GM12878 (cell line): ENCODE measurements around the gene SPRN. TPM values are rescaled to one million over a fixed set of nuclear protein-coding genes. Genes with fewer than 3 reads are reported as not detected.

Experiments used
- ASH2L ChIP-seq: fragments of 300-600, 200-600 bp; sonication (generic); IDR thresholded peaks from 2 replicates; pipeline ENCODE4 v1.6.1; 2017; ENCODE audit warnings: low read depth, mild to moderate bottlenecking, borderline replicate concordance
- BACH1 ChIP-seq: fragments of 450-650 bp; IDR thresholded peaks from 2 replicates; pipeline ENCODE4 v1.6.1; 2017; ENCODE audit warnings: mild to moderate bottlenecking, borderline replicate concordance
- BMI1 ChIP-seq: fragments of 450-650 bp; IDR thresholded peaks from 2 replicates; pipeline ENCODE4 v1.6.1; 2016; ENCODE audit warnings: mild to moderate bottlenecking, moderate library complexity, borderline replicate concordance
- CEBPB ChIP-seq, 2 experiments: fragments of 150-350 bp in 1 of 2; IDR thresholded peaks; 2 replicates each; pipeline ENCODE4 v1.6.1; 2012 to 2014; ENCODE audit warnings: low read depth in 2 of 2, low read length in 2 of 2, borderline replicate concordance in 1 of 2, inconsistent platforms in 1 of 2
- EED ChIP-seq: sonication (generic); IDR thresholded peaks from 2 replicates; pipeline ENCODE4 v1.6.1; 2016; ENCODE audit warnings: antibody characterized with exemption, low read depth
- ESRRA ChIP-seq: IDR thresholded peaks from 2 replicates; pipeline ENCODE4 v1.6.1; 2012; ENCODE audit warnings: mild to moderate bottlenecking, low read length, improper control_type of control experiment
- HSF1 ChIP-seq: fragments of 150-350 bp; IDR thresholded peaks from 2 replicates; pipeline ENCODE4 v1.6.1; 2014; ENCODE audit warnings: mild to moderate bottlenecking, low read depth, low read length
- MTA3 ChIP-seq: IDR thresholded peaks from 2 replicates; pipeline ENCODE4 v1.6.1; 2012; ENCODE audit warnings: low read length, inconsistent platforms, borderline replicate concordance
- MYB ChIP-seq: fragments of 150-350 bp; IDR thresholded peaks from 2 replicates; pipeline ENCODE4 v1.6.1; 2014; ENCODE audit warnings: mild to moderate bottlenecking, low read depth, low read length, borderline replicate concordance
- MYC ChIP-seq: IDR thresholded peaks from 2 replicates; pipeline ENCODE4 v1.6.1; 2011; ENCODE audit warnings: mild to moderate bottlenecking, low read length, moderate library complexity, inconsistent platforms; ENCODE audit not compliant: insufficient read depth, insufficient replicate concordance, insufficient read length, severe bottlenecking
- PAX8 ChIP-seq: fragments of 450-650 bp; IDR thresholded peaks from 2 replicates; pipeline ENCODE4 v1.6.1; 2017; ENCODE audit warnings: mild to moderate bottlenecking, moderate library complexity
- PBX3 ChIP-seq: IDR thresholded peaks from 2 replicates; pipeline ENCODE4 v1.6.1; 2011; ENCODE audit warnings: mild to moderate bottlenecking, low read depth, low read length, moderate library complexity; ENCODE audit not compliant: insufficient replicate concordance
- RAD21 ChIP-seq: IDR thresholded peaks from 2 replicates; pipeline ENCODE4 v1.6.1; 2011; ENCODE audit warnings: mild to moderate bottlenecking, low read depth, low read length, moderate library complexity; ENCODE audit not compliant: insufficient read depth
- RFX5 ChIP-seq: IDR thresholded peaks from 2 replicates; pipeline ENCODE4 v1.6.1; 2011; ENCODE audit warnings: low read depth, low read length, improper control_type of control experiment
- RUNX3 ChIP-seq: IDR thresholded peaks from 2 replicates; pipeline ENCODE4 v1.6.1; 2012; ENCODE audit warnings: low read length, inconsistent platforms
- TARDBP ChIP-seq: IDR thresholded peaks from 2 replicates; pipeline ENCODE4 v1.6.1; 2016; ENCODE audit warnings: borderline replicate concordance
- TCF7 ChIP-seq: IDR thresholded peaks from 2 replicates; pipeline ENCODE4 v1.6.1; 2014; ENCODE audit warnings: antibody characterized with exemption, borderline replicate concordance
- polyA plus RNA-seq, 11 experiments: library from polyadenylated mRNA; depleted of rRNA in 4 of 11; unstranded in 6 of 11; stranded (reverse) in 5 of 11; fragments of >200 nt; fragmentation: Nextera tagmentation in 4 of 11; fragmentation: Illumina TruSeq in 1 of 11; extraction: Ambion mirVana in 4 of 11; extraction: Trizol in 1 of 11; gene quantifications; 1 replicate in 1 of 11; 2 replicates in 10 of 11; pipeline versions ENCODE4 v1.2.1 to v1.2.3, GENCODE V29; 2011 to 2016; ENCODE audit warnings: inconsistent platforms in 2 of 11, missing spikeins in 2 of 11, low read depth in 1 of 11
- total RNA-seq, 4 experiments: library from RNA; depleted of rRNA in 3 of 4; stranded (reverse); fragments of >200 nt in 3 of 4; fragmentation: Illumina TruSeq in 1 of 4; extraction: Trizol in 1 of 4; gene quantifications; 2 replicates each; pipeline versions ENCODE4 v1.2.1 to v1.2.3, GENCODE V29; 2013 to 2021
- TF ChIP-seq, protein P1 (sequence below): IDR thresholded peaks from 2 replicates; pipeline ENCODE4 v1.6.1; 2012; ENCODE audit warnings: low read depth, low read length, improper control_type of control experiment
- TF ChIP-seq, protein P2 (sequence below): IDR thresholded peaks from 2 replicates; pipeline ENCODE4 v1.6.1; 2011; ENCODE audit warnings: borderline replicate concordance, low read depth, mild to moderate bottlenecking, moderate library complexity, low read length; ENCODE audit not compliant: insufficient read depth, poor library complexity, severe bottlenecking
- TF ChIP-seq, protein P3 (sequence below): fragments of 450-650 bp; IDR thresholded peaks from 2 replicates; pipeline ENCODE4 v1.6.1; 2017; ENCODE audit warnings: mild to moderate bottlenecking, low read depth, inconsistent platforms; ENCODE audit not compliant: poor library complexity, severe bottlenecking

SPRN gene
- total and polyA plus RNA-seq, 10 of the 15 experiments (the other 5 are each of a cell fraction or from before 2014, with no cell fraction given), result 0.03 to 0.96 (median 0.46) TPM; not detected in 6

DNA sequence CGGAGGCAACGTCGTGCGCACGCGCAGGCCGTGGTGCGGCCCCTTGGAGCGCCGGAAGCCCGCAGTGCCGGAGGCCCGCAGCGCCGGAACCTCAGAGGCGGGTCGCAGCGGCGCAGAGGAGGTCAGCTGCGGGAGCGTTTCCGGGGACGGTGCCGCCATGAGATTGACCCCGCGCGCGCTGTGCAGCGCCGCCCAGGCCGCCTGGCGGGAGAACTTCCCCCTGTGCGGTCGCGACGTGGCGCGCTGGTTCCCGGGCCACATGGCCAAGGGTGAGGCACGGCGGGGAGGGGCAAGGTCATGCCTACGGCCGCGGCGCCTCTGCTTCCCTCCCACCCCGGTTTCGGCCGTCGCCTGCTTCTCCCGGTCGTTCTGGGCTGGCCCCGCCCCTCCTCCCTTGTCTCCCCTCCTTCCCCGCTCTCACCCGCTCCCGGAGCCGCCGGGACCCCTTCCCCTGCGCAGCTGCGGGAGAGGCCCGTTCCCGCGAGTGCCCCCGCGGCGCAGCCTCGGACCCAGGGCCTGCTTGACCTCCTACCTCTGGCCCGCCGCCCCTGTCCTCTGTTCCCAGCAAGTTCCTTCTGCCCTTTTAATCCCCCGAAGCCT is 30.3 kb downstream of the SPRN start, which contains the start of gene MTG1 (continued):
- TF ChIP-seq, protein P1, sequence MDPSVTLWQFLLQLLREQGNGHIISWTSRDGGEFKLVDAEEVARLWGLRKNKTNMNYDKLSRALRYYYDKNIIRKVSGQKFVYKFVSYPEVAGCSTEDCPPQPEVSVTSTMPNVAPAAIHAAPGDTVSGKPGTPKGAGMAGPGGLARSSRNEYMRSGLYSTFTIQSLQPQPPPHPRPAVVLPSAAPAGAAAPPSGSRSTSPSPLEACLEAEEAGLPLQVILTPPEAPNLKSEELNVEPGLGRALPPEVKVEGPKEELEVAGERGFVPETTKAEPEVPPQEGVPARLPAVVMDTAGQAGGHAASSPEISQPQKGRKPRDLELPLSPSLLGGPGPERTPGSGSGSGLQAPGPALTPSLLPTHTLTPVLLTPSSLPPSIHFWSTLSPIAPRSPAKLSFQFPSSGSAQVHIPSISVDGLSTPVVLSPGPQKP, result peak; percentile 91
- TF ChIP-seq, protein P2, sequence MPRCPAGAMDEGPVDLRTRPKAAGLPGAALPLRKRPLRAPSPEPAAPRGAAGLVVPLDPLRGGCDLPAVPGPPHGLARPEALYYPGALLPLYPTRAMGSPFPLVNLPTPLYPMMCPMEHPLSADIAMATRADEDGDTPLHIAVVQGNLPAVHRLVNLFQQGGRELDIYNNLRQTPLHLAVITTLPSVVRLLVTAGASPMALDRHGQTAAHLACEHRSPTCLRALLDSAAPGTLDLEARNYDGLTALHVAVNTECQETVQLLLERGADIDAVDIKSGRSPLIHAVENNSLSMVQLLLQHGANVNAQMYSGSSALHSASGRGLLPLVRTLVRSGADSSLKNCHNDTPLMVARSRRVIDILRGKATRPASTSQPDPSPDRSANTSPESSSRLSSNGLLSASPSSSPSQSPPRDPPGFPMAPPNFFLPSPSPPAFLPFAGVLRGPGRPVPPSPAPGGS, result peak; percentile 90
- TF ChIP-seq RAD21 (no peak), EED (no peak), BACH1 (peak; percentile 76; the same call in 1 of the 2 replicates), MTA3 (no peak), BMI1 (no peak), CEBPB (IDR thresholded peaks at IDR 0.05; ENCODE audit: borderline replicate concordance in 1 of 2, low read depth in 2 of 2, low read length in 2 of 2) (no peak), RFX5 (no peak), ESRRA (peak; percentile 70; the same call in 1 of the 2 replicates), TARDBP (peak; percentile 73; the same call in 1 of the 2 replicates), HSF1 (no peak), RUNX3 (peak; percentile 74), MYC (peak; percentile 89), ASH2L (no peak), TCF7 (no peak), MYB (no peak), PBX3 (no peak), PAX8 (no peak)
- TF ChIP-seq, protein P3, sequence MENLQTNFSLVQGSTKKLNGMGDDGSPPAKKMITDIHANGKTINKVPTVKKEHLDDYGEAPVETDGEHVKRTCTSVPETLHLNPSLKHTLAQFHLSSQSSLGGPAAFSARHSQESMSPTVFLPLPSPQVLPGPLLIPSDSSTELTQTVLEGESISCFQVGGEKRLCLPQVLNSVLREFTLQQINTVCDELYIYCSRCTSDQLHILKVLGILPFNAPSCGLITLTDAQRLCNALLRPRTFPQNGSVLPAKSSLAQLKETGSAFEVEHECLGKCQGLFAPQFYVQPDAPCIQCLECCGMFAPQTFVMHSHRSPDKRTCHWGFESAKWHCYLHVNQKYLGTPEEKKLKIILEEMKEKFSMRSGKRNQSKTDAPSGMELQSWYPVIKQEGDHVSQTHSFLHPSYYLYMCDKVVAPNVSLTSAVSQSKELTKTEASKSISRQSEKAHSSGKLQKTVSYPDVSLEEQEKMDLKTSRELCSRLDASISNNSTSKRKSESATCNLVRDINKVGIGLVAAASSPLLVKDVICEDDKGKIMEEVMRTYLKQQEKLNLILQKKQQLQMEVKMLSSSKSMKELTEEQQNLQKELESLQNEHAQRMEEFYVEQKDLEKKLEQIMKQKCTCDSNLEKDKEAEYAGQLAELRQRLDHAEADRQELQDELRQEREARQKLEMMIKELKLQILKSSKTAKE, result no peak
